ENCODE measurements around the gene BMP2K. TPM values are rescaled to one million over a fixed set of nuclear protein-coding genes. Genes with fewer than 3 reads are reported as not detected.

The BMP2K gene
- polyA plus RNA-seq, 2 of the 4 experiments (the other 2 are of a cell fraction) = 9.9 to 19.7 TPM

DNA sequence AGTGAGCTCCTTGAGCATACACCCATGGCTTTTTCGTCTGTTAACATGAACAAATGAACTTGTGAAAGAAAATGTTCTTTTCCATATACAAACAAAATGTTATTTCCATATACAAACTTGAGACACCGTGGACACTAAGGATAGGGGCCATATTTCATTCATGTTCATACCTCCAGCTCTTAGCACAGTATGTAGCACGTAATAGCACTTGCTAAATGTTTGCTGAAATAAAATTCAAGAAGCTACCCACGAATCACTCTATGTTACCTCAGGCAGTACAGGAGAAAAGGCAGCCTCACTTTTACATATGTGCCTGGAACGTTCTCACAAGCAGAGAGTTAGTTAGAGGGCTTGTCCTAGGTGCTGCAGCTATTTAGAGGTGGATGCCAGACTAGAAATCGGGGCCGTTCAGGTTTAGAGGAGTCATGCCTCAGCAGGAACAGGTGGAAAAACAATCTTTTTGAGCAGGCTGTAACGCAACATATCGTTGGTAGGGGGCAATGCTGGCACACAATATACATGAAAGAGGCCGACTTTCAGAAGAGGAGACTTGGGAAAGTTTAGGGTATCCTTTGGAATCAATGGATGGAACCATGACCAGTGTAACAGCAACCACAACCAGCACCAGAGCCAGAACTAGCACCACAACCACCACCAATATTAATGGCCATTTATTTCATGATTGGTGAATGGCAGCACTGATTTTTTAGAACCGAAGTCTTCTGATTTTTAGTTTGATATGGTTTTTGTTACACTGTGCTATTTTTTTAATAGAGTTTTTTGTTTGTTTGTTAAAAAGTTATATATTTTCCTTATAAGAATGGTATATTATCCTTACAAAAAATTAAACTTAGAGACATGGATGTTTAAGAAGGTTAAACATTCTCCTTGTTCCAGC is 177.9 kb downstream of the BMP2K start:
- Histone ChIP-seq H3K4me1 (no peaks in the 10 kb centered on the region), H3K27ac (no peak overlapping the region), H3K9me3 (no peaks in the 10 kb centered on the region), H3K4me2 (no peak overlapping the region), H3K4me3 (no peak overlapping the region)
- ChIA-PET POLR2A (no interaction called here), CTCF (interaction anchor here (0.6 to 3.4 kb wide), 4 partner anchors 37 to 1260 kb away, joined by 3 to 8 read pairs (median 3); no protein-coding TSS in a partner anchor)
- peak; percentile 44; a peak in 1 of 6 replicates for ATAC-seq
- WGBS (ENCODE audit: missing lambda C conversion rate) = 21% methylated on average over 11 of the region's 11 CpGs
- peak in 1 of 2 experiments; percentile 12 for DNase-seq (ENCODE audit: low read depth in 1 of 2, low spot score in 1 of 2)
- FAIRE-seq = no peak
- no peak for TF ChIP-seq NFE2L2 (conservative IDR thresholded peaks at IDR 0.05; ENCODE audit: low read length)
- peak in 1 of 2 experiments; percentile 39; a peak in 1 of 5 replicates for TF ChIP-seq RAD21 (conservative IDR thresholded peaks at IDR 0.05 in 1 of 2, IDR thresholded peaks at IDR 0.05 in 1 of 2)
- TF ChIP-seq, protein P1, sequence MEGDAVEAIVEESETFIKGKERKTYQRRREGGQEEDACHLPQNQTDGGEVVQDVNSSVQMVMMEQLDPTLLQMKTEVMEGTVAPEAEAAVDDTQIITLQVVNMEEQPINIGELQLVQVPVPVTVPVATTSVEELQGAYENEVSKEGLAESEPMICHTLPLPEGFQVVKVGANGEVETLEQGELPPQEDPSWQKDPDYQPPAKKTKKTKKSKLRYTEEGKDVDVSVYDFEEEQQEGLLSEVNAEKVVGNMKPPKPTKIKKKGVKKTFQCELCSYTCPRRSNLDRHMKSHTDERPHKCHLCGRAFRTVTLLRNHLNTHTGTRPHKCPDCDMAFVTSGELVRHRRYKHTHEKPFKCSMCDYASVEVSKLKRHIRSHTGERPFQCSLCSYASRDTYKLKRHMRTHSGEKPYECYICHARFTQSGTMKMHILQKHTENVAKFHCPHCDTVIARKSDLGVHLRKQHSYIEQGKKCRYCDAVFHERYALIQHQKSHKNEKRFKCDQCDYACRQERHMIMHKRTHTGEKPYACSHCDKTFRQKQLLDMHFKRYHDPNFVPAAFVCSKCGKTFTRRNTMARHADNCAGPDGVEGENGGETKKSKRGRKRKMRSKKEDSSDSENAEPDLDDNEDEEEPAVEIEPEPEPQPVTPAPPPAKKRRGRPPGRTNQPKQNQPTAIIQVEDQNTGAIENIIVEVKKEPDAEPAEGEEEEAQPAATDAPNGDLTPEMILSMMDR (IDR thresholded peaks at IDR 0.05) = peak; percentile 25; the same call in 2 of the 3 replicates

DNA sequence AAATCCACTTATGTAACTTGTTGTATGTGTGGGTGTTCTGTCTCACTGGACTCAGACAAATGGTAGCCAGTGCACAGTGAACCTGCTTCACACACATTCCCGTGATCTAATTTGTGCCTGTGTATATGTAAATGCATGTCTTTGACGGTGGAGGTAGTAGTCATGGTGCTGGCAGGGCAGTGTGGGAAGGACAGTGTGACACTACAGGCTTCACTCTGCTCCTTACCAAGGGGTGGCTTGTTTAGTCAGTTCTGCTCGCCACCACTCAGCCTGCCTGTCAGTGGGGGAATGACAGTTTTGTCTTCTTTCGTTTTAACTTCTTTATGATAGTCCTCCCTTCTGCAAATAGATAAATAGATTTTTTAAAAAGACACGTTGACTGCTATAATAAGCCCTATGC is 180.8 kb downstream of the BMP2K start:
- H3K4me3 ChIP-seq = no peak overlapping the region
- H3K27ac ChIP-seq = no peak overlapping the region
- POLR2A ChIA-PET = no interaction called here
- ATAC-seq = no peak
- 52% methylated on average over 5 of the region's 5 CpGs for WGBS (ENCODE audit: missing lambda C conversion rate)
- no peak for FAIRE-seq
- H3K4me2 ChIP-seq = no peak overlapping the region
- CTCF ChIA-PET = interaction anchor here (0.6 kb wide), 1 partner anchor 786 kb away, joined by 3 read pairs; no protein-coding TSS in a partner anchor
- no peaks in the 10 kb centered on the region for H3K4me1 ChIP-seq
- H3K9me3 ChIP-seq = no peaks in the 10 kb centered on the region
- TF ChIP-seq SREBF2 (IDR thresholded peaks at IDR 0.05) = no peak
- no peak for TF ChIP-seq EHMT2 (IDR thresholded peaks at IDR 0.05; ENCODE audit: low read depth)
- TF ChIP-seq TP53 (CRISPR knock-in tag; IDR thresholded peaks at IDR 0.05) = no peak
- no peak for TF ChIP-seq KDM5A (IDR thresholded peaks at IDR 0.05)
- TF ChIP-seq CBX8 (IDR thresholded peaks at IDR 0.05) = no peak
- TF ChIP-seq PHF8 (IDR thresholded peaks at IDR 0.05; ENCODE audit: borderline replicate concordance, low read depth) = no peak
- no peak for TF ChIP-seq EP300 (IDR thresholded peaks at IDR 0.05)
- TF ChIP-seq, protein P1 (IDR thresholded peaks at IDR 0.05) = no peak
- TF ChIP-seq CHD4 (IDR thresholded peaks at IDR 0.05; ENCODE audit: borderline replicate concordance) = no peak
- TF ChIP-seq HOXA7 (CRISPR knock-in tag; IDR thresholded peaks at IDR 0.05) = no peak
- TF ChIP-seq JUNB (IDR thresholded peaks at IDR 0.05) = no peak
- TF ChIP-seq RAD21 (conservative IDR thresholded peaks at IDR 0.05 in 1 of 2, IDR thresholded peaks at IDR 0.05 in 1 of 2) = no peak
- TF ChIP-seq HES2 (IDR thresholded peaks at IDR 0.05) = no peak
- TF ChIP-seq SMC3 (IDR thresholded peaks at IDR 0.05) = no peak
- no peak for TF ChIP-seq CBX2 (IDR thresholded peaks at IDR 0.05; ENCODE audit: borderline replicate concordance, low read depth)
- no peak for TF ChIP-seq NR3C1 (IDR thresholded peaks at IDR 0.05)
- TF ChIP-seq POLR2A (IDR thresholded peaks at IDR 0.05; ENCODE audit: low read length) = no peak
- no peak for DNase-seq (ENCODE audit: low read depth in 1 of 2, low spot score in 1 of 2)

DNA sequence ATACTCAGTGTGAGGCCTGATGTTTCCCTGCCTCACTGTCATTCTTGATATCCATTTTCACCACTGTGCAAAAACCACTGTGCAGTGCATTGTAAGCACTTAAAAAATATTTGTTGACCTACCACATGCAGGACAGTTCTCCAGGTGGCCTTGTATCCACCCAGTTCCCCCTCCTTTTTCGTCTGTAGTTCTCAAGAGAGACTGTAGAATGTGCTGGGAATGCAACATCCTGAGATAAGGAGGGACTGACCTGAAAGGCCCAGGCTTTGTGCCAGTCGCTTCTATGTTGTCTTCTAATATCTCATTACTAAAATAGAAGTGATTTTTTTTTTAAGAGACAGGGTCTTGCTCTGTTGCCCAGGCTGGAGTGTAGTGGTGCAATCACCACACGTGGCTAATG is 184.8 kb downstream of the BMP2K start:
- CTCF ChIA-PET = interaction anchor here (1.0 kb wide), 1 partner anchor 9 kb away, joined by 3 read pairs; no protein-coding TSS in a partner anchor
- no peak for FAIRE-seq

More for the DNA sequence above, 184.8 kb downstream of the BMP2K start:
- no peak overlapping the region for H3K27ac ChIP-seq
- no peaks in the 10 kb centered on the region for H3K4me1 ChIP-seq
- WGBS (ENCODE audit: missing lambda C conversion rate) = 20% methylated on average over 3 of the region's 3 CpGs
- POLR2A ChIA-PET = no interaction called here
- DNase-seq (ENCODE audit: low read depth in 1 of 2, low spot score in 1 of 2) (no peak), ATAC-seq (no peak)
- H3K9me3 ChIP-seq = no peaks in the 10 kb centered on the region
- no peak overlapping the region for H3K4me3 ChIP-seq
- TF ChIP-seq CHD2 (IDR thresholded peaks at IDR 0.05; ENCODE audit: low read length, partially characterized antibody) = no peak
- H3K4me2 ChIP-seq = no peak overlapping the region

Small RNAs within 50 kb of the gene (small RNA-seq; reads per million reads assigned to genes)
- gene AC098818.1 (0 reads per million in 6 experiments), gene MIR5096 (0 reads per million in 6 experiments), gene RN7SL127P (0 reads per million in 6 experiments)

Other genes with a start within 250 kb of the BMP2K start
- 126 and 145 TPM in 2 replicates for gene ANXA3, start 224.6 kb upstream of the BMP2K start, polyA plus RNA-seq (2011; rRNA removed)
- 134 to 169 TPM (median 162 TPM) in 3 replicates for gene ANXA3, start 224.6 kb upstream of the BMP2K start, polyA plus RNA-seq (2017; fragmentation: RNase III; extraction: RNeasy Plus Mini Kit Qiagen cat#74134 plus additional on column Dnase treatment)
- 23.4 and 26.4 TPM in 2 replicates for gene PAQR3, start 163.1 kb downstream of the BMP2K start, polyA plus RNA-seq (2011; rRNA removed)
- gene PAQR3, start 163.1 kb downstream of the BMP2K start, polyA plus RNA-seq (2017; fragmentation: RNase III; extraction: RNeasy Plus Mini Kit Qiagen cat#74134 plus additional on column Dnase treatment) = 6.5 to 7.1 TPM (median 6.6 TPM) in 3 replicates

Data from A549 (cell line).